ENCODE measurements around the gene KCTD4. TPM values are rescaled to one million over a fixed set of nuclear protein-coding genes. Genes with fewer than 3 reads are reported as not detected.

The KCTD4 gene
- polyA plus RNA-seq, 1 experiment = 0.14 TPM

GRCh38 chr13:45242070-45242469, 41.2 kb upstream of the KCTD4 start:
- H3K4me3 ChIP-seq (ENCODE audit: low read depth, low read length) = no peak overlapping the region
- POLR2A ChIA-PET = interaction anchor here (0.6 kb wide), 2 partner anchors 17 to 96 kb away, joined by 4 to 5 read pairs; no protein-coding TSS in a partner anchor
- H3K27me3 ChIP-seq (ENCODE audit: control insufficient read depth, insufficient read depth, low read length) = no peaks in the 10 kb centered on the region
- H3K27ac ChIP-seq (ENCODE audit: low read depth, low read length) = no peak overlapping the region
- peaks cover 2% of the 10 kb centered on the region; the same call in 1 of the 2 replicates for H3K9me3 ChIP-seq (ENCODE audit: control insufficient read depth, insufficient read depth, low read length)
- TF ChIP-seq CTCF (IDR thresholded peaks at IDR 0.05; ENCODE audit: low read depth, low read length) = no peak
- DNase-seq (ENCODE audit: low read depth, low spot score) = no peak
- CTCF ChIA-PET = no interaction called here

GRCh38 chr13:45240143-45240542, 39.3 kb upstream of the KCTD4 start:
- H3K9me3 ChIP-seq (ENCODE audit: control insufficient read depth, insufficient read depth, low read length) = no peaks in the 10 kb centered on the region
- ChIA-PET POLR2A (interaction anchor here (0.6 kb wide), 1 partner anchor 105 kb away, joined by 3 read pairs; no protein-coding TSS in a partner anchor), CTCF (interaction anchor here (0.6 to 2.5 kb wide), 6 partner anchors 8 to 193 kb away, joined by 3 to 7 read pairs (median 4); no protein-coding TSS in a partner anchor)
- no peaks in the 10 kb centered on the region for H3K27me3 ChIP-seq (ENCODE audit: control insufficient read depth, insufficient read depth, low read length)
- no peak for DNase-seq (ENCODE audit: low read depth, low spot score)
- H3K4me3 ChIP-seq (ENCODE audit: low read depth, low read length) = no peak overlapping the region
- TF ChIP-seq CTCF (IDR thresholded peaks at IDR 0.05; ENCODE audit: low read depth, low read length) = no peak
- H3K27ac ChIP-seq (ENCODE audit: low read depth, low read length) = no peak overlapping the region

GRCh38 chr13:45238945-45239795, 38.3 kb upstream of the KCTD4 start:
- ChIA-PET CTCF (interaction anchor here (0.6 to 2.5 kb wide), 7 partner anchors 9 to 192 kb away, joined by 3 to 7 read pairs (median 4); no protein-coding TSS in a partner anchor), POLR2A (interaction anchor here (0.6 to 0.7 kb wide), 2 partner anchors 80 to 106 kb away, joined by 3 to 7 read pairs; no protein-coding TSS in a partner anchor)
- Histone ChIP-seq H3K4me3 (ENCODE audit: low read depth, low read length) (no peak overlapping the region), H3K9me3 (ENCODE audit: control insufficient read depth, insufficient read depth, low read length) (no peaks in the 10 kb centered on the region), H3K27ac (ENCODE audit: low read depth, low read length) (no peak overlapping the region), H3K27me3 (ENCODE audit: control insufficient read depth, insufficient read depth, low read length) (no peaks in the 10 kb centered on the region)
- TF ChIP-seq CTCF (IDR thresholded peaks at IDR 0.05; ENCODE audit: low read depth, low read length) = no peak
- no peak for DNase-seq (ENCODE audit: low read depth, low spot score)

GRCh38 chr13:45232591-45232990, 31.7 kb upstream of the KCTD4 start:
- CTCF ChIA-PET = interaction anchor here (1.1 kb wide), 1 partner anchor 11 kb away, joined by 3 read pairs; no protein-coding TSS in a partner anchor
- Histone ChIP-seq H3K27me3 (ENCODE audit: control insufficient read depth, insufficient read depth, low read length) (no peaks in the 10 kb centered on the region), H3K9me3 (ENCODE audit: control insufficient read depth, insufficient read depth, low read length) (no peaks in the 10 kb centered on the region), H3K27ac (ENCODE audit: low read depth, low read length) (no peak overlapping the region), H3K4me3 (ENCODE audit: low read depth, low read length) (no peak overlapping the region)
- DNase-seq (ENCODE audit: low read depth, low spot score) = no peak
- POLR2A ChIA-PET = no interaction called here
- TF ChIP-seq CTCF (IDR thresholded peaks at IDR 0.05; ENCODE audit: low read depth, low read length) = no peak

- ChIA-PET POLR2A (no interaction called here), CTCF (interaction anchor here (0.7 to 1.1 kb wide), 2 partner anchors 10 to 12 kb away, joined by 3 read pairs; no protein-coding TSS in a partner anchor)
- no peak for TF ChIP-seq CTCF (IDR thresholded peaks at IDR 0.05; ENCODE audit: low read depth, low read length)
- Histone ChIP-seq H3K27ac (ENCODE audit: low read depth, low read length) (no peak overlapping the region), H3K9me3 (ENCODE audit: control insufficient read depth, insufficient read depth, low read length) (no peaks in the 10 kb centered on the region), H3K27me3 (ENCODE audit: control insufficient read depth, insufficient read depth, low read length) (no peaks in the 10 kb centered on the region), H3K4me3 (ENCODE audit: low read depth, low read length) (no peak overlapping the region)
- no peak for DNase-seq (ENCODE audit: low read depth, low spot score)
Measured at GRCh38 chr13:45231722-45232121, 30.9 kb upstream of the KCTD4 start.
